Embryonic facial prominence (tissue), 1 donor: Measurements from ENCODE around the gene BSPRY.
A peak's percentile ranks its signal among the peaks of the same experiment; 100 is the strongest.

Experiments
- DNase-seq: peaks from one replicate; pipeline ENCODE4 v3.0.0-alpha.2; 2016; ENCODE audit errors: extremely low spot score

BSPRY gene

GRCh38 chr9:113349445-113350094 lies at the start of gene BSPRY:
Gene BSPRY (plus strand): TSS chr9:113349541. CDS start chr9:113349580, 39 bp downstream.
- peak; percentile 36 for DNase-seq

DNA sequence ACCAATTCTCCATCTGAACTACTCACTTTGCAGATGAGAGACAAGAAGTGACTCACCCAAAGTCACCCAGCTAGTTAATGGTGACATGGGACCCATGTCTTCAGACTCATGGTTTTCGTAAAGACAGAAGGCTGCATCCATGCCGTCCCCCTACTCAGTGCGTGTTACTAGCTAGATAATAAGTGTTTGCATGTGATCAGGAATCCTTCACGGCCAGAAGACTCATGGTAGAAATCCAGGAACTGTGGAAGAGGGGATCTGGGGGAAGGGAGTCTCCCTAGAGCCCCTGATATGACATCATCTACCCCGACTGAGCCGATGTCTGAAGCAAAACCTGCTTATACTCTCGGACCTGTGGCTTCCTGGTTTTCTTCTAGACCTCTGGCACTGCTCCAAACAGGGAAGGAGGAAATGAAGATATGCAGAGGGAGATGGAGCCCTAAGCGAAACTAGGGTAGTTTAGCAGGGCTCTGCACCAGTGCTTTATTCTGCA lies 49.5 kb upstream of the BSPRY start:
- DNase-seq = no peak

GRCh38 chr9:113301548-113301947 lies 47.8 kb upstream of the BSPRY start:
- DNase-seq = no peak

DNA sequence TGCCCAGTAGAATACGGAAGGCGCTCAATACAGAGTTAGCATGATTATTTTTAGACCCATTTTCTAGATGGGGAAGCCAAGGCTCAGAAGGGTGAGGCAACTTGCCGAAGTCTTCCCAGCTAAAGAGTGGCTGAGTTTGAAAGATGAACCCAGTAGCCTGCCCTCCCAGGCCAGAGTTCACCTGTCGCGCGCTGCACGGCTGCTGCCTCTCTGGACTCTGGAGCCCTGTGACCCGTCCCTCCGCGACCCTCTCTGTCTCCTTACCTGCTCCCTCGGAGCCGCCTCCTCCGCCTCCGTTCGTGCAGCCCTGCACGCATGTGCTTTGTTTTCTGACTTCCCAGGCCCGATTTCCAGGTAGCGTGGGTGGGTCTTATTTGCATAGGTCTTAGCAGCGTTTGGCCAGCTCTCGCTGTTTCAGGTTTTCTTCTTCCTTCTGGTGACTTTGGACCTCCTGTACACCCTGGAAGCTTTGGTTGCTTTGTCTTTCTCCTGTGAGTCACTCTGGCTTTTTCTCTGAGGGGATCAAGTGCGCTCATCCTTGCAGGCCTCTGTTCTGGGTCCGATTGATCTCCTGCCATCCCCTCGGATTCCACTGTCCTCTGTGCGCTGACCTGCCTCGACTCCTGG lies 46.4 kb upstream of the BSPRY start, which contains the start of gene RNF183:
TSS of gene RNF183 (minus strand) at position 585 of the 627 bp plus-strand sequence. CDS start 5,192 bp downstream, outside the sequence.
- DNase-seq = no peak

- no peak for DNase-seq
These were observed 42.8 kb upstream of the BSPRY start for GRCh38 chr9:113306566-113306965.

- DNase-seq = no peak
These were observed 41.9 kb upstream of the BSPRY start for GRCh38 chr9:113307396-113307975.

DNA sequence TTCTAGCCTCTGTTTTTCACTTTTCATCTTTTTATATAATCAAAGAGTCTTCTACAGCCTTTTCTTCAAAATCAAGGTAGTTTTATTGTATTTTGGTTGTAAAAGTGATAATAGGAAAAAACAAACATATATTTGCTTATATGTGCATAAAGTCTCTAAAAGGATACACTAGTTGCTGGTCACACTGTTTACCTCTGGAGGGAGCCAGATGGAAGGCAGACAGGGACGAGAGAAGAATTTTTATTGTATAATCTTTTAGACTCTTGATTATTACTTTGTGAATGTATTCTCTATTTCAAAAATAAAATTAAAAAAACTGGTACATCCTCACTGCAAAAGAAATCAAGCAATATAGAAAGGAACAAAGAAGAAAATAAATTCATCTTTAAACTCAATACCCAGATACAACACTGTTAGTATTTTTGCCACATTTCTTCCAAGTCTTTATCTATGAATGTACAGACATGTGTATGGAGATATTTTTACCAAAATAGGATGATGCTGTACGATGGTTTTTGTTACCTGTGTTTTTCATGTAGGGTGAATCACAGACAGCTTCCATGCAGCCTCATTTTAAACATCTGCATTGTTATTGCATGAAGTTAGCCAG lies 40.0 kb upstream of the BSPRY start:
- DNase-seq = peak; percentile 29

DNA sequence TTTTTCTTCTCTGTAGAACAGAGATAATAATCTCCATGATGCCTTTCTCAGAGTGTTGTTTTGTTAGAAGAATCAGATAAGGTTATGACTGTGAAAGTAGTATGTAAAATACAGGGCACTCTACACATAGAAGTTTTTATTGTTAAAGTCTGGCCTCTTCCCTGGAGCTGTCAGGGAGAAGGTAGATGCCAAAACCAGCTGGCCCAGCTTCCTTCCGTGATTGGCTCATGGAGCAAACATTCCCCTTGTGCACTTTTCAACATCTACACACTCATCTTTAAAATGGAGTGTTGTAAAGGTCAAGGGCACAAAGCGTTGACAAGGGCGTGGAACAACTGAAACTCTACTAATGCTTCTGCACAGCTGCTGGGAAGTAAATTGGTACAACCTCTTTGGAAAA lies 38.8 kb upstream of the BSPRY start:
- DNase-seq = no peak

DNA sequence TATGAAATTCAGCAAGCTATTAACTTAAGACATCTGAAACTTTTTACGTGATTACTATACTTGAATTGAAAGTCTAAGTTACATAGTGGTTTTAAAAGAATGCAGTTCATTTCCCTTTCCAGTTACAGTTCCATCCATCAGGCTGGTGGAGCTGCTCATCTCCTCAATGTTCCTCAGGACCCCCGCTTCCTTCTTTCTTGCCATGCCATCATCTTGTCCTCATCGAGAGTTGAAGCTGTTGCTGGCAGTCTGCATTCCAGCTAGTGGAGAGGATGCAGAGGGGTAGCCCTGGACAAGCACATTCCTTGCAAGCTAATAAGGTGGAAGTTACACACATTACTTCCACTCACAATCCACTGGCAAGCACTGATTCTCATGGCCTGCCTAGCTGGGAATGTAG lies 37.4 kb upstream of the BSPRY start:
- no peak for DNase-seq

DNA sequence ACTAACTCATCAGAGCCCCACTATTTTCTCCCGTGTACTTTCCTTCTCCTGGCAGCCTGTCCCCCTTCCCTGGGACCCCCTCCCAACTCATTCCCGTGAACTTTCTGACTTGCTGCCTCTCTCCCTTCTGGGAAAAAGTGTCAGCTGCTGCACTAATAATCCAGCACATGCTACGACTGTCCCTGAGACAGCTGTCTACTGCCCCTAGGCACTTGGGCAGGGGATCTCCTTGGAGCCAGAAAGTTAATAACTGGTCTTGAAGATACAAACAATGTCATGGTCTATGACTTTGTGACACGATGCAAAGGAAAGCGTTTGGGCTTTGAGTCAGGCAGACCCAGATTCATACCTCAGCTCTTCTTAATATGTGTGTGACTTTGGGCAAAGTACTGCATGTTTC lies 36.1 kb upstream of the BSPRY start:
- no peak for DNase-seq

GRCh38 chr9:113315231-113315630 lies 34.1 kb upstream of the BSPRY start:
- no peak for DNase-seq

DNA sequence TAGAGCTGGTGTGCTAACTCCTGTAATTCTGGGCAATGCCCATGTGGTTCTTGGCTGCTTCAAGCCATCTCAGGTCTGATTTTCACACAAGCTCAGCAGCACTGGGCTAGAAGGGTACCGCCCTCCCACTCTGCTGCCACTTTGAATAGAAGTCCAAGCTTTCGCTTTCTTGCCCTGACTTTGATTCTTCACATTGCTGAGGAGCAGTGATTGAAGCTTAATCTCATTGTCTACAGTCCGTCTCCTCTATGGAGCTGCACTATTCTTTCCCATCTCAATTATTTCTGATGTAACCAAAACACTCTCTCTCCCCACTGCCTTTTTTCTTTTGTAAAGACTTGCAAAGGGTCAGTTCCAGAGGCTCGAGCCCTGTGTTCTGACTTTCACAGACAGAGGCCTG lies 33.3 kb upstream of the BSPRY start:
- no peak for DNase-seq

- DNase-seq = no peak
These were observed 31.6 kb upstream of the BSPRY start for GRCh38 chr9:113317777-113318176.

- no peak for DNase-seq
These were observed 30.3 kb upstream of the BSPRY start for GRCh38 chr9:113319054-113319453.

- DNase-seq = no peak
These were observed 29.3 kb upstream of the BSPRY start for GRCh38 chr9:113320051-113320450.

GRCh38 chr9:113322671-113323070 lies 26.7 kb upstream of the BSPRY start:
- no peak for DNase-seq

DNA sequence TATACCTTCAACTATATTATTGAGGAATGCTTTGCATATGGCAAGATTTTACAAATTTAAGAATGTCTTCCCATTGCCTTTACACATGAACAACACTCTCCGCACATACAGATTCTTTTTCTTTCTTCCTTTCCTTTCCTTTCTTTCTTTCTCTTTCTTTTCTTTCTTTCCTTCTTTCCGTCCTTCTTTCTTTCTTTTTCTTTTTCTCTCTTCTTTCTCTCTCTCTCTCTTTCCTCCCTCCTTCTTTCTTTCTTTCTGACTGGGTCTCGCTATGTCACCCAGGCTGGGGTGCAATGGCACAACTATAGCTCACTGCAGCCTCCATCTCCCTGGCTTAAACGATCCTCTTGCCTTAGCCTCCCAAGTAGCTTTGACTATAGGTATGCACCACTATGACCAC lies 23.1 kb upstream of the BSPRY start:
- DNase-seq = no peak

GRCh38 chr9:113328045-113328782 lies 21.1 kb upstream of the BSPRY start:
- DNase-seq = no peak

DNA sequence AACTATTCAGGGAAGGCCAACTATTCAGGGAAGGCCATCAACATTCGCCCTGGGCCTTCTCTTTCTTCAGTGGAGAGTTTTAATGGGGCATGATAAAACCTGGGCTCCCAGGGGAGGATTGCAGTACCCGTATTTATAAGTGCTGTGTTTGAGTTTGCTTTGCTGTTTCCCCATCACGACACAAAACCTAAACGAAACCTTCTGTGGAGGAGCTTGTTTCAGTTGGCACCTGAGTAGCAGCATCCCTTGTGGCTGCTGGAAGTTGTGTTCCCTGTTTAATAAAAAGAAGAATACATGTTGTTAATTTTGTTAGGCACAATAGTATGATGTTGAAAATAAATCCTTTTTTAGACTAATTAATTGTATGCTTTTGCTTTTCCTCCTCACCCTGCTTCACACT lies 17.6 kb upstream of the BSPRY start:
- DNase-seq = no peak

DNA sequence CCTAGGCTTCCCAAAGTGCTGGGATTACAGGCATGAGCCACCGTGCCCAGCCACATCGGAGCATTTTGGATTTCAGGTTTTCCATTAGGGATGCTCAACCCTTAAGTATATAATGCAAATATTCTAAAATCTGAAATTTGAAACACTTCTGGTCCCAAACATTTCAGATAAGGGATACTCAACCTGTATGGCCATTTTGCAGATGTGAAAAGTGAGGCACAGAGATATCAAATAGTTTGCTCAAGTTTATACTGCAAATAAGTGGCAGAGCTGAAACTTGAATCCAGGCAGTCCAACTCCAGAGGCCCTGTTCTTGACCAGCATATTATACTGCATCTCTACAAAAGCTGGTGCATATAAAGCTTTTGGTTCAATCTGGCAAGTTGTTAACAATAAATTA lies 11.6 kb upstream of the BSPRY start:
- no peak for DNase-seq

DNA sequence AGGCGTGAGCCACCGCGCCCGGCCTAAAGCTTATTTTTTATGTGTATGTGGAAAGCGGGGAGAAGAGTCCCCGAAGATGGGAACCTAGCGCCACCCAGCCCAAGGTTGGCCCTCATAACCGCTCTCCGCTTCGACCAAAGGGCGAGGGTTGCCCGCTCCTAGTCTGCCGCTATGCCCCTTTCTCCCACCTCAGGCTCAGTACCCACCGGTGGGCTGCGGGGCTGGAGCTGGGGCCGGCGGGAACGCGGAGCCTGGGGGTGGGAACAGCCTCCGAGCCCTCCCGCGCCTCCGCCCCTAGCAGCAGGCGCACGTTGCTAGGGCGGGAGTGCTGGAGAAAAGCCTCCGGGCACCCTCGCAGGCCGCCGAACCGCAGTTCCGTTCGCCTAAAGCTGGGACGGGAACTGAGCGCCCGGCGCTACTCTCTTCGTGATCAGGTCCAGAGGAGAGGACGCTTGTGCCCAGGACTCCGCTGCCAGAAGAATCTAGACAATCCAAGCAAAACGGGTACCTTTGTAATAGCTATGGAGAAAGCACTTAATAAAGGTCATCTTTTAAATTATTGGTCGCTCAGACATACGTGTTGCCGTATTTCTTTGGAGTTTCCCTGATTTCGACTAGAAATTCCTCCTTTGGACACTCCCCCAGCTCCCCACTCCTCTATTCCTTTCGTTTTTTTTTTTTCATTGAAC lies 9.2 kb upstream of the BSPRY start, which contains the start of gene WDR31:
TSS of gene WDR31 (minus strand) at position 265 of the 689 bp plus-strand sequence. CDS start 8,253 bp downstream, outside the sequence.
- peak; percentile 79 for DNase-seq
